Esophagus (tissue), 2 donors: Measurements from ENCODE around the gene DNTTIP2. TPM values are rescaled to one million over a fixed set of nuclear protein-coding genes. Genes with fewer than 3 reads are reported as not detected.
"Not testable (repeated sequence)": the region's sequence is repeated elsewhere in the genome, so short reads cannot be mapped to it uniquely, and the experiment has no call there.

Experiments used
- H3K27ac ChIP-seq, 2 donors: one replicate each; pipeline ENCODE4 v1.5.1; 2013; ENCODE audit warnings: low read depth in 2 of 2, mild to moderate bottlenecking in 2 of 2, inconsistent platforms in 1 of 2, low read length in 1 of 2, moderate library complexity in 1 of 2
- H3K27me3 ChIP-seq, 2 donors: one replicate each; pipeline ENCODE4 v1.6.1; 2013; ENCODE audit warnings: low read length in 2 of 2, control low read depth in 1 of 2, mild to moderate bottlenecking in 1 of 2; ENCODE audit not compliant: insufficient read depth in 2 of 2, control insufficient read depth in 1 of 2
- H3K36me3 ChIP-seq, 2 donors: one replicate each; pipeline ENCODE4 v1.6.1; 2013; ENCODE audit warnings: low read length in 1 of 2; ENCODE audit not compliant: control insufficient read depth in 2 of 2, insufficient read depth in 2 of 2
- H3K4me1 ChIP-seq, 2 donors: one replicate each; pipeline ENCODE4 v1.6.1; 2013; ENCODE audit warnings: low read length in 1 of 2; ENCODE audit not compliant: control insufficient read depth in 2 of 2, insufficient read depth in 2 of 2
- H3K4me3 ChIP-seq, 2 donors: one replicate each; pipeline ENCODE4 v1.5.1; 2013; ENCODE audit warnings: low read length in 2 of 2, mild to moderate bottlenecking in 2 of 2, low read depth in 1 of 2, moderate library complexity in 1 of 2
- H3K9me3 ChIP-seq, 2 donors: one replicate each; pipeline ENCODE4 v1.6.1; 2013; ENCODE audit warnings: mild to moderate bottlenecking in 2 of 2, low read depth in 1 of 2, low read length in 1 of 2, moderate library complexity in 1 of 2; ENCODE audit not compliant: control insufficient read depth in 2 of 2, insufficient read depth in 1 of 2
- WGBS, 2 donors: extraction: QIAGEN DNeasy Blood & Tissue Kit; methylation state at CpG; one replicate each; pipeline ENCODE4 v1.1.7; 2013; 5-methylcytosine and 5-hydroxymethylcytosine counted together
- polyA plus RNA-seq, 2 donors: library from polyadenylated mRNA; stranded (reverse); fragments of 200-250 nt; gene quantifications; one replicate each; pipeline ENCODE4 v1.2.3, GENCODE V29; 2013
- donor health status: healthy with polysubstance abuse.
- donor health status: Bipolar disorder and iron deficiency.

The DNTTIP2 gene, protein sequence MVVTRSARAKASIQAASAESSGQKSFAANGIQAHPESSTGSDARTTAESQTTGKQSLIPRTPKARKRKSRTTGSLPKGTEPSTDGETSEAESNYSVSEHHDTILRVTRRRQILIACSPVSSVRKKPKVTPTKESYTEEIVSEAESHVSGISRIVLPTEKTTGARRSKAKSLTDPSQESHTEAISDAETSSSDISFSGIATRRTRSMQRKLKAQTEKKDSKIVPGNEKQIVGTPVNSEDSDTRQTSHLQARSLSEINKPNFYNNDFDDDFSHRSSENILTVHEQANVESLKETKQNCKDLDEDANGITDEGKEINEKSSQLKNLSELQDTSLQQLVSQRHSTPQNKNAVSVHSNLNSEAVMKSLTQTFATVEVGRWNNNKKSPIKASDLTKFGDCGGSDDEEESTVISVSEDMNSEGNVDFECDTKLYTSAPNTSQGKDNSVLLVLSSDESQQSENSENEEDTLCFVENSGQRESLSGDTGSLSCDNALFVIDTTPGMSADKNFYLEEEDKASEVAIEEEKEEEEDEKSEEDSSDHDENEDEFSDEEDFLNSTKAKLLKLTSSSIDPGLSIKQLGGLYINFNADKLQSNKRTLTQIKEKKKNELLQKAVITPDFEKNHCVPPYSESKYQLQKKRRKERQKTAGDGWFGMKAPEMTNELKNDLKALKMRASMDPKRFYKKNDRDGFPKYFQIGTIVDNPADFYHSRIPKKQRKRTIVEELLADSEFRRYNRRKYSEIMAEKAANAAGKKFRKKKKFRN
- 10 to 100 TPM; 29.2 to 46.4 TPM for polyA plus RNA-seq

DNA sequence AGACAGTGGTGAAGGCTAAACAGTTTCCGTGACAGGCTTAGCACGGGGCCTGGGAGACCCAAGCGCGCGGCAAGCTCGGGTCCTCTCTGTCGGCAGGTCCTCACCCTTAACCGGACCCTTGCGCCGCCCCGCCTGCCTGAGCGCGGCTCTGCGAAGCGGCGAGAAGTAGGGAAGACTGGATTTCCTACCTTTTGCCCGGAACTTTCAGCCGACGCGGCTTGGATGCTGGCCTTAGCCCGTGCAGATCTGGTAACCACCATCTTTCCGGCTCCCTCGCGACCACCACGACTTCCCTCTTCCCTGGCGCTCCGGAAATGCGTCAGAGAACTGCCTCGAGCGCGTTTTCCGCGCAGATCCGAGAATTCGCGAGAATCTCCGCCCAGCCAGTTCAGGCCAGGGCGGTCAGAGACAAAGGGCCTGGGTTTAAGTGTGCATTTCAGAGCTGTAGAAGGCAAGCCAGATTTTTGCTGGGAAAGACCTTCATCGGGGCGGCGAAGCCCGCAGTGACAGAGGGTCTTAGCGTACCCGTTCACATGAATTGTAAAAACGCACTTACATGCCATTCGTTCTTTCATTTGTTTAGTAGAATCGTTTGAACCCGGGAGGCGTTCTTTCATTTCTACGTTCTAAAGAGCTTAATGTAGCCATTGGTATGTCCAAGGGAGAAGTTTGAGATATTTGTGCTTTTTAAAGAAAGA lies at the start of gene DNTTIP2:
Gene DNTTIP2, minus strand, starts transcription at position 318 of the 698 bp plus-strand sequence. Its CDS starts 58 bp downstream, at position 260.
- Histone ChIP-seq H3K27ac (peak within 1 kb of the TSS; percentile 94 to 97), H3K4me1 (no peaks in the 10 kb centered on the region), H3K4me3 (peak within 1 kb of the TSS; percentile 99 to 100), H3K27me3 (no peaks in the 10 kb centered on the region), H3K36me3 (peaks cover 6% of the 10 kb centered on the region in 2 donors), H3K9me3 (no peaks in the 10 kb centered on the region)
- 0 to 1% methylated on average over 50 of the region's 50 CpGs for WGBS, 2 donors

DNA sequence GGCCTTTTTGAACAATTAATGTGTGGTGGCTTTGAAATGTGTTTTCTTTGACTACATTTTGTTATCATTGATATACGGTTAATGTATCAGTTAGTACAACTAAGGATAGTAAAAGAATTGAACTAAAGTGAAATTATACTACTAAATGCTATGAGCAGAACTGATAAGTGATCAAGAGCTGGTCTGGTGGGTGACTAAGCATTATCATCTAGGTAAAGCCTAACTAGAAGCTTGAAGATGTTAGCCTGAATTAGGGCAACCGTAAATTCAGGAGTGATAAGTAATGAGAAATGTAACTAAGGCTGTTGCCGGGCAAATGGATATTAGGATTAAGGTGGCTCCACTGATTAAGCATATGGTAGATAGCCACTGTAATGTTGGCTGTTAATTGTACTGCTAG lies 46.2 kb upstream of the DNTTIP2 start:
- H3K27me3 ChIP-seq = no peaks in the 10 kb centered on the region
- H3K4me3 ChIP-seq = no peak overlapping the region
- 88 to 89% methylated on average over 3 of the region's 3 CpGs for WGBS, 2 donors

DNA sequence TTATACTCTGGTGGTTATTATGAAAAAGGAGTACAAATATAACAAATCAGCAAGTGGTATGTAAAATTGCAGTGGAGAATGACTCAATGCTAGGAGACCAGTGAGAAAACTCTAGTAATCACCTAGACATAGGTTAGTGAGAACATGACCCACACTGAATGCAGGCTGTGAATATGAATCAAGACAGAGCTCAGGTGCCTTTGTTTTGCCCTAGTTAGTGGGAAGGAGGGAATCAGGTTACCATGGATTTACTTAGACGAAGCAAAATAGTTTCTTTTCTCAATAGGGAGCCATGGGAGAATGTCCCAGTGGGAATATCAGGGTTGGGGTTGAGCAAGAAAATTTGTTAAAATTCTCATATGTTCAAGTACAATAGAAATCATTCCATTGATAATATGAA lies 40.8 kb upstream of the DNTTIP2 start:
- no peak overlapping the region for H3K4me3 ChIP-seq
- no peaks in the 10 kb centered on the region for H3K27me3 ChIP-seq
- 67 to 76% methylated on average over 1 of the region's 1 CpG for WGBS, 2 donors
- H3K4me1 ChIP-seq = no peaks in the 10 kb centered on the region
- H3K27ac ChIP-seq = no peak overlapping the region
- H3K36me3 ChIP-seq = no peaks in the 10 kb centered on the region
- peaks cover 2 to 7% of the 10 kb centered on the region in 2 donors for H3K9me3 ChIP-seq

More for the DNA sequence above, 46.2 kb upstream of the DNTTIP2 start:
- Histone ChIP-seq H3K27ac (no peak overlapping the region), H3K36me3 (no peaks in the 10 kb centered on the region), H3K4me1 (no peaks in the 10 kb centered on the region), H3K9me3 (no peaks in the 10 kb centered on the region)

DNA sequence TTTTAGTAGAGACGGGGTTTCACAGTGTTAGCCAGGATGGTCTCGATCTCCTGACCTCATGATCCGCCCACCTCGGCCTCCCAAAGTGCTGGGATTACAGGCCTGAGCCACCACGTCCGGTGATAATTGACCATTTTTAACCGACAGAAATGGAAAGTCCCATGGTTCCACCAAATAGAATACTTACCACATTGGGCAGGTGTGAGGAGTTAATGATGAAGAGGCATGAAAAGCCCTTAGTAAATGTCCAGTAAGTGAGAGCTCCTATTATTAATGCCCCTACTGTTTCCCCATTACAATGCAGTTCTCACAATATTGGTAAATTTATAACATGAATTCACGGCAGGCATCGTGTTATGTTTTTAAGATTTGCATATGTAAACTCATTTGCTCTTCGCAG lies 38.3 kb upstream of the DNTTIP2 start:
- H3K27me3 ChIP-seq = no peaks in the 10 kb centered on the region
- H3K9me3 ChIP-seq = peaks cover 2 to 7% of the 10 kb centered on the region in 2 donors
- 92 to 95% methylated on average over 10 of the region's 10 CpGs for WGBS, 2 donors
- no peaks in the 10 kb centered on the region for H3K4me1 ChIP-seq
- H3K4me3 ChIP-seq = no peak overlapping the region
- no peaks in the 10 kb centered on the region for H3K36me3 ChIP-seq
- H3K27ac ChIP-seq = no peak overlapping the region

- H3K27ac ChIP-seq, H3K4me3 ChIP-seq, H3K27me3 ChIP-seq, H3K36me3 ChIP-seq, H3K9me3 ChIP-seq, H3K4me1 ChIP-seq: not testable (repeated sequence)
- 87 to 89% methylated on average over 3 of the region's 3 CpGs for WGBS, 2 donors
Observed at GRCh38 chr1:93910880-93911279, 31.9 kb upstream of the DNTTIP2 start.

- H3K27me3 ChIP-seq = no peaks in the 10 kb centered on the region
- H3K36me3 ChIP-seq = no peaks in the 10 kb centered on the region
- no peak overlapping the region for H3K27ac ChIP-seq
- WGBS, 2 donors = 91 to 94% methylated on average over 4 of the region's 4 CpGs
- H3K9me3 ChIP-seq = no peaks in the 10 kb centered on the region
- no peaks in the 10 kb centered on the region for H3K4me1 ChIP-seq
- no peak overlapping the region for H3K4me3 ChIP-seq
Observed at GRCh38 chr1:93910305-93910704, 31.3 kb upstream of the DNTTIP2 start.

- Histone ChIP-seq H3K27ac (peak within 1 kb of the TSS; percentile 84 to 94), H3K36me3 (no peaks in the 10 kb centered on the region), H3K9me3 (no peaks in the 10 kb centered on the region), H3K4me3 (peak within 1 kb of the TSS; percentile 74 to 91), H3K4me1 (no peaks in the 10 kb centered on the region), H3K27me3 (no peaks in the 10 kb centered on the region)
- 0% methylated on average over 36 to 102 of the region's 102 CpGs for WGBS, 2 donors
Observed at GRCh38 chr1:93909146-93910050, 30.4 kb upstream of the DNTTIP2 start, which contains the start of gene GCLM. Gene GCLM, minus strand, starts transcription at chr1:93909430. Its CDS starts 267 bp downstream, at chr1:93909163.

DNA sequence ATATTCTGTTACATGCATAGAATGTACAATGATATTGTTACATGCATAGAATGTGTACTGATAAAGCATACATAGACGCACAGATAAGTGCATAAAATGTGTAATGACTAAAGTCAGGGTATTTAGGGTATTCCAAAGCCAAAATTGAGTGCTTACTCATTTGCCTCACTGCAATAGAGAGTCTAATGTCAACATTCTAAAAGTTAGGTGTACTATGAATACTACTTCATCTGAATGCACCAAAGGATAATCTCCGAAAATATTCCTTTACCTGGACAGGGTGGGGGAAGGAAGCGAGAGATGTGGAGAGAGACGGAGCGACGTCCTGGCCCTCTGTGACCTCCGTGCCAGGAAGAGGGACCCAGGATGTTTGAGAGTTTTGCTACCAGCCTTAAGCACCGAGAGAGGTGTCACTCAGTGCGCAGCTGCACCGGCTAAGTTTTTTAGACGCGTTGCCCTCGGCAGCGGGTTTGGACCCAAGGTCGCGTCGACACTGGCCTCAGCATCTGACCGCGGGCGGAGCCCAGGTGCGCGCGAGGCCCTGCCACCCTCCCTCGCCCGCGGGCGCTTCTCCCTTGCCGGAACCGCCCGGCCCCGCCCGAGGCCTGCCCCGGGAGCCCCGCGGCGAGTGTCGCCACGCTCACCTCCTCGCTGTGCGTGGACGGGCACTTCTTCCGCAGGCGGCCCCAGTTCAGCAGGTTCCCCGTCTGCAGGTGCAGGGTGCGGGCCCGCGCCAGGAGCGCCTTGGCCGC lies 29.6 kb upstream of the DNTTIP2 start:
- WGBS, 2 donors = 0 to 1% methylated on average over 44 to 49 of the region's 49 CpGs
- Histone ChIP-seq H3K9me3 (no peaks in the 10 kb centered on the region), H3K27me3 (no peaks in the 10 kb centered on the region), H3K4me1 (no peaks in the 10 kb centered on the region), H3K4me3 (peak overlapping the region; percentile 74 to 91), H3K36me3 (no peaks in the 10 kb centered on the region), H3K27ac (peak overlapping the region; percentile 84 to 94)
